NT2/D1 (cell line): ENCODE data around the gene ATP4B.

Experiments
- SUZ12 ChIP-seq: IDR thresholded peaks from 2 replicates; pipeline ENCODE4 v1.6.1; 2011; ENCODE audit not compliant: insufficient read length, insufficient read depth; ENCODE audit errors: extremely low read depth
- YY1 ChIP-seq: IDR thresholded peaks from 2 replicates; pipeline ENCODE4 v1.6.1; 2011; ENCODE audit not compliant: insufficient read length, insufficient read depth
- ZNF274 ChIP-seq: IDR thresholded peaks from 2 replicates; pipeline ENCODE4 v1.6.1; 2011; ENCODE audit warnings: mild to moderate bottlenecking, low read depth, low read length

DNA sequence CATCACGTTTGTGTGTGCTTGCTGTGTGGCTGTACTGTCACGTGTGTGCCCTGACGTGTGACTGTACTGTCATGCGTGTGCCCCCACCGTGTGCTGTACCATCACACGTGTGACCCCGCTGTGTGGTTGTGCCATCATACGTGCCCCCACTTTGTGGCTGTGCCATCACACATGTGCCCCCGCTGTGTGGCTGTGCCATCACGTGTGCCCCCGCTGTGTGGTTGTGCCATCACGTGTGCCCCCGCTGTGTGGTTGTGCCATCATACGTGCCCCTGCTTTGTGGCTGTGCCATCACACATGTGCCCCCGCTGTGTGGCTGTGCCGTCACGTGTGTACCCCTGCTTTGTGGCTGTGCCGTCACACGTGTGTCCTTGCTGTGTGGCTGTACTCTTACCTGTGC, 47.7 kb downstream of the ATP4B start:
- no peak for TF ChIP-seq YY1
- no peak for TF ChIP-seq ZNF274
- TF ChIP-seq SUZ12 = no peak
